Femur (tissue), 1 donor: Measurements from ENCODE around the gene TMEM97.

Source experiments
- DNase-seq: peaks from one replicate; pipeline ENCODE4 v3.0.0-alpha.2; 2017

The TMEM97 gene

DNA sequence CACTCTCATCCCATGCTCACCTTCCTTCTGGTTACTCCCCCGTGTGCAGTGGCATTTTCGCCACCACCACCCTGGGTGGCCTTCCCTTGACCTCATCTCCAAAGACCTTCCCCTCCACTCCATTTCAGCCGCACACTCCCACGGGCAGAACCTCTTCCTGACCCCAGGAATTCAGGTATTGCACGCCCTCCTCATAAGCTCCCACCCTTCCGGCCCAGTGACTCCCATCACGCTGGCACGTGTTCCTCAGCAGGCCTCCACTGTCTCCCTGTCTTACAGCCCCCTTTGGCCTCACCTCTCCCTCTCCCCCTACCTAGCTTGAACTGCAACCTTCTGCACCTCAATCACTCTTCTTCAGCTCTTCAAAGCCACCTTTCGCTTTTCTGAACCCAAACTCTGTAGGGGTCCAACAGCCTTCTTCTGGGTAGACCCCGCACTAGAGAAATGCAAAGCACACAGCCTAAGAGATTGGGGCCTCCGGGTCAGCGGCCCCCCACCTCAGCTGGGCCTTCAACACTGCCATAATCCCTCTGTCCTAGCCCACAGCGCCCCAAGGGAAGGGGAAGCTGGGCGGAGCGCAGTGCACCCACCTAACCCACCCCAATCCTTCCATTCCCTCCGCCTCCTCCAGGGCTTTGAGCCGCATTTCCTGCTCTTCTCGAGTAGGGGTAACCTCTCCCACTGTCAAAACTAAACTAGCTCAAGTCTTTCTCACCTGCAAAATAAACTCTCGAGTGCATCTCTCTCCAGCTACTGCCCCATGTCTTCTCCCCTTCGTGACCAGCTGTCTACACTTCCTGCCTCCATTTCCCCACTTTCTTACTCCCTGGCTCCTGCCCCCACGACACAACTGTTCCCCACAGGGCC is 1.7 kb upstream of the TMEM97 start:
- DNase-seq: no peak

DNA sequence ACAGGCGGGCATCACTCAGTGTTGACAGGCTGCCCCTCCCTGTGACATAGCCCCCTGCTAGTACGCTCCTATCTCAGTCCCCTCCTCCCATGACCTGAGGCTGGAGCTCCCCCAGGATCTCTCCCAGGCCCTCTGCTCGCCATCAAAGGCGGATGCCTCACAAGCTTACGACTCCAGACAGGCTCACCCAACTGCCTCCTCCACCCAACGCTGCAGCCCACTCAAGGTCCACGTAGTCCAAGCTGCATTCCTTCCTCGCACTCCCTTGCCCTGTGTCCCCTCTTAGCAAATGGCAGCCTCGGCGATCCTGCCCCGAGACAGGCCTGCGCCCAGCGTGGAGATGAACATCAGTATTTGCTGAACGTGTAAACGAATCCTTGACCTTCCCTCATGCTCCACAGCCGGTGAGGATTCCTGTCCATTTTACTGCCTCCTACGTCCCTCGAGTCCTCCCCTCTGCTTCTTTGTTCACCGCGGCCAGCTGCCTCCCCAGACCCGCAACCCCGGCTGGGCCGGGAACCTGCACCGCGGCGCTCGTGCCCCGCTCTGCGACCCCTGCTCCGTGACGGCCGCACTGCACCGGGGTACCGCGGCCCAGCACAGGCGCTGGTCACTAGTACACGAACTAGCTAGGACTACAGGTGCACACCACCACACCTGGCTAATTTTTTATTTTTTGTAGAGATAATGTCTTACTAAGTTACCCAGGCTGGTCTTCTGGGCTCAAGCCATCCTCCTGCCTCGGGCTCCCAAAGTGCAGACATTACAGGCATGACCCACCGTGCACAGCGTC is 838 bp upstream of the TMEM97 start:
- no peak for DNase-seq

DNA sequence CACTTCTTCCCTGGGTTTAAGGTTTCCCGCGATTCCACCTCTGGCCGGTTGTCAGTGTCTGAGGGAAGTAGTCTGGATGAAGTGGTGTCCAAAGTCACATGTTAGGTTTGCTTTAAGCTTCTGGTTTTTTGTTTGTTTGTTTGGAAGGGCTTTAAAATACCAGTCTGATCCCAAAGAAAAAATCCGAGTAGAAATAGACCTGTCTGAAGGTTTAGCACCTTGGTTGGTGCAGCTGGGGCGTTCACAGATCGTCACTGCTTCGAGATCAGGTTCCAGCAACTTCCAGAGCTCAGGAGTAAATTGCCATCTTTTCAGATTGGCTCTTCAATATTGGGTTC is 567 bp downstream of the TMEM97 start:
- no peak for DNase-seq

- no peak for DNase-seq
Observed at GRCh38 chr17:28320215-28321061, 1.4 kb downstream of the TMEM97 start.

DNA sequence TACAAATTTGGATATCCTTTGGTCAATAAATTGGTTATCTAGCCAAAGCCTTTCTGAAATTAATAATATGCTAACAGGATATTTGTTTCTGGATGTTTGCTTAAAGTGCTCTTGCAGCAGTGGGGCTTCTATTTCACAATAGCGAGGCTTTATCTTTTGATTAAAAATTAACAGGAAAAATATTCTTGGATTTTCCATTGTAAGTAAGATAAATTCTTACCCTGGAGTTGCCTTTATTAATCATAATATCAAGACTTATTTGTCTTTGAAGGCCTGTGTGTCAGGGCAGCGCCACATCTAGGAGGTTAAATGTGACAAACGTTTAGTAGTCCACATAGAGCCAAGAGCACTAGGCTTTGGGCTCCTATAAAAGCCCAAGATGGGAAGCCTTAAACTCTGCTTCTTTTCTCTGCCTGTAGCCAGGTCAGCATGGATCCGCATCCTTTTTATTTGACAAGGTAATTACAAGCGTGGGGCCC is 5.3 kb downstream of the TMEM97 start:
- DNase-seq: no peak

- DNase-seq: no peak
Observed at GRCh38 chr17:28324781-28325180, 5.8 kb downstream of the TMEM97 start.

DNA sequence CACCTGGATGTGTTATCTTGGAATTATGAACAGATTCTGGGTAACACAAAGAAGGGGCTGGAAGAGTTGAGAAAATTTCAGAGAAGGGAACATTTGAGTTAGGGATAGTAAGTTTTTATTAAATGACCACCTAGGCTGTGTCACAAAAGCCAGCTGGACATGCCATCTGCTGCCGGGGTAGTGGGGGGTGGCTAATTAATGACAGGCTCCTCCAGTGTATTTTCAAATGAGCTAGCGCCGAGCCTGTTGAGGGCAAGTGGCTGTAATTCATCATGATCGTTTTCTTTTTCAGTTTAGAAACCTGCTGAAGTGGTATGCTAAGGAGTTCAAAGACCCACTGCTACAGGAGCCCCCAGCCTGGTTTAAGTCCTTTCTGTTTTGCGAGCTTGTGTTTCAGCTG is 6.2 kb downstream of the TMEM97 start:
- DNase-seq: no peak

GRCh38 chr17:28326114-28326513 is 7.1 kb downstream of the TMEM97 start:
- no peak for DNase-seq

- DNase-seq: no peak
Observed at GRCh38 chr17:28327031-28327607, 8.1 kb downstream of the TMEM97 start.

- DNase-seq: no peak
Observed at GRCh38 chr17:28327709-28328108, 8.7 kb downstream of the TMEM97 start.

GRCh38 chr17:28328325-28328724 is 9.3 kb downstream of the TMEM97 start:
- no peak for DNase-seq

DNA sequence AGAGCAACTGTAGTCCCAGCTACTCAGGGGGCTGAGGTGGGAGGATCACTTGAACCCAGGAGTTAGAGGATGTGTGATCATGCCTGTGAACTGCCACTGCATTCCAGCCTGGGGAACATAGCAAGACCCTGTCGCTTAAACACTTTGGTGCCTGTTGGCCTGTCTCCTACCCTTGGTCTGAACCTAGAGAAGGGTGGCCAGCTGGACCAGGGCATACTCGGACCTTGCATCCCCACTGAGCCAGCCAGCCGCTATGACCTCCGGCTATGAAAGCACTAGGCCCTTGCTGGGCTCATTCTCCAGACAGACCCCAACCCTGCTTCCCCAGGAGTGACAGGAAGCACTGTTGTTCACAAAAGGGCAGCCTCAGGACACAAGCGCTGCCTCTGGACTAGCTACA is 11.7 kb downstream of the TMEM97 start:
- DNase-seq: no peak

DNA sequence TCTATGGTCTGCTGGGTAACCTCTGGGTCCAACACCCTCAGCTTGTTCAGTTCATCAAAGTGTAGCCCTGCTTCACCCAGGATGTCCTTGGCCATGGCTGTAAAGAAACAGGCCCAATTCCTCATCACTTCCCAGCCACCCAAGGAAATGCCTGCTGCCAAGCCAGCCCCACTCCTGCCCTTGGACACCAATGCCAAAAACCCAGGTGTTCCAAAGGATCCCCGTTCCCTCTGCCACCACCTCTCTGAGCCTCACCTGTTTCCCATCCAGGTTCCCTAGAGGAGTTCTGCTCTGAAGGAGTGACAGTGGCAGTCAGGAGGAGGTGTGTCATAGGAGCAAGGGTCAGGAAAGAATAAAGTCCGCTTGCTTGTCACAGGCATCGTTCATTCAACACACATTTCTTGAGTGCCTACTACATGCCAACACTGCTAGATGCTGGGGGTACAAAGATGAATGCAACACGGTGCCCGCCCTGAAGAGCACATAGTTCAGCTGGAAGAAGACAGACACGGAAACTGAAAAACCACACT is 13.0 kb downstream of the TMEM97 start:
- no peak for DNase-seq

- DNase-seq: no peak
Observed at GRCh38 chr17:28333083-28333746, 14.2 kb downstream of the TMEM97 start.

DNA sequence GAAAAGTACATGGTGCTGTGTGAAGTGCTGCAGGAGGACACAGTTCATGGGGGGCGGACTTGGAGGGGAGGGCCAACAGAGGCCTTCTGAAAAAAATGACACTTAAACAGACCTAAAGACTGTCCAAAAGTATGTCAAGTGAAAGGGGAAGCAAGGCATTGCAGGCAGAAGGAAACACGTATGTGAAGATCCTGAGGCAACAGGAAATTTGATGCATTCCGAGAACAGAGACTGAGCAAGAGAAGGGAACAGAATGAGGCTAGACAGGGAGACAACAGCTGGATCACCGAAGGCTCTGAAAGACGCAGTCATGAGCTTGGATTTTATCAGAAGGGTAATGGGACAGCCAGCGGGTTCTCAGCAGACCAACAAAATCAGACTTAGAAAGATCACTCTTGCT is 15.2 kb downstream of the TMEM97 start:
- DNase-seq: no peak

DNA sequence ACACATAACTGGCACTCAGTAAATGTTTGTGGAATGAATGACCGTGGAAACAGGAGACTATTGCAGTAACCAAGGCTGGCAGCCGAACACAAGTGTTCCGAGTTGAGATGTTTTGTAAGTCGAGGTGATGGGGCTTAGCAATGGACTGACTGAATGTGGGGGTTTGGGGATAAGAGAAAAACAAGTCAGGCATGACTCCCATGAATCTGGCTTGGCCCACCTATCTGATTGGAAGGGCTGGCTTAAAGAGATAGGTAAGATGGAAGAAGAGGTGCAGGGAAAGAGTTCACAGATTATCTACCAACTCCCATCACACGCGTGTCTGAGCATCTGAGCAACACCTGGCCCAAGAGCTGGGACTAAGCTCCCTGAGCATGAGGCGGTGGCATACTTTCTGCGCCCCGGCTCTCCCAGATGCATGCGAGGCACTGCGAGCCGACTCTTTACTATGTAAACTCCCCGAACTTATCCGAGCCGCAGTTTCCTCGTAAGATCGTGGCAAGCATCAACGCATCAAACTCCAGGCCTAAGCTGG is 15.7 kb downstream of the TMEM97 start:
- no peak for DNase-seq

- DNase-seq: peak; percentile 100
Observed at GRCh38 chr17:28335201-28335958, 16.4 kb downstream of the TMEM97 start, which contains the start of the genes IFT20 and TNFAIP1. TSS of gene IFT20 (minus strand) at chr17:28335472. CDS start at chr17:28331985, 3,487 bp downstream. TSS of gene TNFAIP1 (plus strand) at chr17:28335761. CDS start at chr17:28339522, 3,761 bp downstream.

DNA sequence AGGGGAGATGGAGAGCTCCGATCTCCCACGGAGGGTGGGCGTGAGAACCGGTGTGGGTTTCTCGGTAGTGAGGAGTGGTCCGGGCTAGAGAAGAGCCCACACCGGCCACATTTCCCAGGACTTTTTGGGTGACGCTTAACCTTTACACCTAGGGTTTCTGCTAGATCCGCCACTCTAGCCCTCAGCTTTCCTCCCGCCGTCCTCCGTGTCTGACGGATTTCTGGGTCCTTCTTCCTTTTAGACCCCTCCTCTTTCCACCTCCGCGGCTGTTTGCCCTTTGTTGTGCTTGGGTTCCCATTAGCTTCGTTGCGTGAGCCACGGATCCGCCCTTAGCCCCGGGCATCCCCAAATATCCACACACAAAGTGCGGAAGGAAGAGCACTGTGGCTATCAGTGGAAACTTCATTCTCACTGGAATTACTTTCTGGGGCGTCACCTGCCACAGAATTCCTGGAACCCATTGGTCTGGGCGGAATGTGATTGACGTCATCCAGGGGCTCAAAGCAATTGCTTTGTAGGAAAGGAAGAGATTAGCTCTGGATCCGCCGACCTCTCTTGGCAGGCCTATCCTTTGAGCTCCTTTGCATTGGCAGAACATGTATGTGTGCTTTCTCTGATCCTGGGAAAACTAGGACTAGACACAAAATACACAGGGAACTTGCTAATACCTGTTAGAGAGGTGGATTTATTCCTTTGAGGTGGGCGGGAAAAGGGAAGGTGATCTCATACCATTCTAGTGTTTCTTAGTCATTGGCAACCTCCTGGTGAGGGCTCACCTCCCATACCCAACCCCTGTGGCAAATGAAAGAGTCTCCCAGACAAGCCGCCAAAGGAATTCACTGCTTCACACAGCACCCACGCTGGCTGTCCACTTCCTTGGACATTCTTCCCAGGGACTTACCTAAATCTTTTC is 17.2 kb downstream of the TMEM97 start:
- DNase-seq: peak; percentile 81

DNA sequence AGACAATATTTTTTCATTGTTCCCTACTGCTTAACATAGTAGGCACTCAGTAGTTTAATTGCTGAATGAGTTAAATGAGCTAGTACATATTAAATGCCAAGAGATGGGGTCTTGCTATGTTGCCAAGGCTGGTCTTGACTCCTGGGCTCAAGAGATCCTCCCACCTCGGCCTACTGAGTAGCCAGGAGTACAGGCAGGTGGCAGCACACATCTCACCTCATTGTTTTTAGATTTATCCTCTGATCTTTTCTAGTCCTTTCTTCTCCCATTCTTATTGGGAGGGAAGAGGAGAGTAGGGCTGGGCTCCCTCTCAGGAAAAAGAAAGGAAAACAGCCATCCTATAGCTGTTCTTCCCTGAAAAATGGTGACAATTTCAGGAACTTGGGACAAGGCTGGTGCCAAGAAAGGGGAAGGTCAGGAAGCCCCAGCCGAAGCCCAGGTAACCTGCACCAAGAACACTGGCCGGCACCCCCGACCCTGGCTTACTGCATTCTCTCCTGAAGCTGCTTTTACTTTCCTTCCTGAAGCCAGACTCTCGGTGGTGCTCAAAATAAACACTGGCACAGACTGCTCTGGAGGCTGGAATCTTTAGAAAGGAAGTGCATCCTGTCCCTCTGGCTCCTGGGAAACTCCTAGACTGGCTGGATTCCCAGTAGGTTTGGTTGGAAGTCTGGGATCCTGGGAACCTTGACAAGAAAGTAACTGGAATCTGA is 19.2 kb downstream of the TMEM97 start:
- DNase-seq: peak; percentile 36
